ENCODE measurements around the gene NRXN3.

NRXN3 gene

GRCh38 chr14:78243187-78243586, 73.0 kb downstream of the NRXN3 start:
- no peak for DNase-seq (ENCODE audit: low read depth)

DNA sequence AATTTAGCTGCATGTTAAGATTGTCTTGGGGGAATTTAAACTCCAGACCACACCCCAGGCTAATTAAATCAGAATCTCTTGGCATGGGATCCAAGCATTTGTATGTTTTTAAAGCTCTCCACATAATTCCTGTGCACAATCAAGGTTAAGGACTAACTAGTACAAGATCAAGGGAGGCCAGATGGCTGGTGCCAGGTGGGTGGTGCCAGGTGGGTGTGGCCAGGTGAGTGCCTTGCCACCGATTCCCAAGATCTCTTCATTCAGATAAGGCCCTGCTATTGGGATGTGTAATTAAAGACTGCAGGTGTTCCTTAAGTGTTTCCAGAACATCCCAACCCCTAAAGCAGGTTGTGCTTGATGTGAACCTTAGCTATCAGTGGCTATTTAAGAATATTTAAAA, 75.1 kb downstream of the NRXN3 start:
- DNase-seq (ENCODE audit: low read depth), result no peak

- DNase-seq (ENCODE audit: low read depth), result no peak
These were observed 78.4 kb downstream of the NRXN3 start for GRCh38 chr14:78248501-78249090.

DNA sequence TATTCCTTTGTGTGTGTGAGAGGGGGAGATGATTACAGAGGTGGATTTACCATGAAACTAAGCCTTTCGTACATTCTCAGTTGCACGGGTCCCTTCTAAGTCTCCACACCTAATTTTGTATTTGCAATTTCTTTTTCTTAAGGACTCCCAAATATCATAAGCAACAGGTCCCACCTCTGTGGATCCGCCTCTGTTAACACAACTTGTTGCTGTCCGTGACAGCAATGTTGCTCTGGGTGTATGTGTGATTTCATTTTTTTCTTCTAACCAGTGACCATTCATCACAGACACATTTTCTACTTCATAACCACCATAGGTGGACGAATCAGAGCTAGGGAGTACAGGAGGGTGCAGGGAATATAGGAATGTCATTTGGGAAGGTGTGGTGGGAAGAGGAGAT, 81.1 kb downstream of the NRXN3 start:
- DNase-seq (ENCODE audit: low read depth), result no peak

DNA sequence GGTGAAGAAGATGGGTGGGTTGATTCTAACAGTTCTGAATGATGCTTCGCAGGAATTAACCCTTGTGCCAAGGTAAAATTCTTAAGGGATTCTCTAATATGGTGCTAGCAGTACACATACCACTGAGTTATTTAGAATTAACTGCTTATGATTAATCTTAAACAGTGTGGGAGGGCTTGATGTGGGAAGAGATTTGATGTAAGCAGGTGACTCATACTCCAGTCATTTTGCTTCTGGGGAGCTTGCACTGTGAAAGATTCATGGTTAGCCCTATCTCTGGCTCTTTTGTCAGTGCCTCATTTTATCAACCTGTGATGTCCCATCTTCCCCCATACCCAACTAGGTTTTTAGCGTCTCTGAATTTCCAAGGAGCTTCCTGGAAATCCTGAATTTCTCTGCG, 83.8 kb downstream of the NRXN3 start:
- DNase-seq (ENCODE audit: low read depth), result no peak

DNA sequence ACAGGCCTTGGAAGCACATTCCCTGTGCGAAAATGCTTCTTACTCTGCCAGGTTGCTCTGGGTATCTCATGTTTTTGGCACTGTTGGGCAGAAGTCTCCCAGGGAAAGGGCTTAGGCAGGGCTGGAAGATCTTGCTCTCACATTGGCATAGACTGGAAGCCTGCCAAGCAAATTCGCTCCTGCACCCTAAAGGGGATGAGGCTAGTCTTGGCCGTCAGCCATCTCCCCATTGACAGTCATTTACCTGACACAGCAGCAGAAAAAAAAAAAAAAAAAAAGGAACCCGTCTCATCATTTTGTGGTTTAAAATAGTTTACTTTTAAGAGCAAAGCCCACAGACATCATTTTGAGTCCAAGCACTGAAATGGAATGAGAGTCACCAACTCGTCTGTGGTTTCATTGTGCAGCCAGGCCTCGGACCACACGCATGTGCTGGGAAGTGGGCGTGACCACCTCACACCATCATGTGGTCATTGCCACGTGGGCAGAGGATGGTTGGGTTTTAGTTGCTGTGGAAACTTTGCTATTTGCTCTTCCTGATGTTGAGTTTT, 84.8 kb downstream of the NRXN3 start:
- DNase-seq (ENCODE audit: low read depth), result no peak

DNA sequence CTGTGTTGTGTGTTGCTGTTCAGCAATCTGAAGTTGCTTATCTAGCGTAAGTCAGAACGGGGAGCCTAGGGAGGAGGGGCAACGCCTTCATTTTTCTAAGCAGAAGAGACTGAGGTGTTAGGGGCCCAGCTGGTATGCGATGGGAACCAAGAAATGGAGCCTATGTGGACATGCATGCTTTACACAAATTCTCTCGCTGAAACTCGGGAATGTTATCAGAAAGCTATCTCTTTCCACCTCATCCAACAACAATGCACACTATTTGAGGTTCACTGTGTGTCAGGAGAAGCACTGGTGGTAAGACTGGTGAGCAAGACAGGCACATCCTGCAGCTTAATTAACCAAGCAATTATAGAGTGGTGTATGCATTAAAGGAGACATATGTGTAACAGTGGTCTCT, 89.7 kb downstream of the NRXN3 start:
- no peak for DNase-seq (ENCODE audit: low read depth)

- DNase-seq (ENCODE audit: low read depth), result no peak
These were observed 108.5 kb downstream of the NRXN3 start for GRCh38 chr14:78278464-78279250.

DNA sequence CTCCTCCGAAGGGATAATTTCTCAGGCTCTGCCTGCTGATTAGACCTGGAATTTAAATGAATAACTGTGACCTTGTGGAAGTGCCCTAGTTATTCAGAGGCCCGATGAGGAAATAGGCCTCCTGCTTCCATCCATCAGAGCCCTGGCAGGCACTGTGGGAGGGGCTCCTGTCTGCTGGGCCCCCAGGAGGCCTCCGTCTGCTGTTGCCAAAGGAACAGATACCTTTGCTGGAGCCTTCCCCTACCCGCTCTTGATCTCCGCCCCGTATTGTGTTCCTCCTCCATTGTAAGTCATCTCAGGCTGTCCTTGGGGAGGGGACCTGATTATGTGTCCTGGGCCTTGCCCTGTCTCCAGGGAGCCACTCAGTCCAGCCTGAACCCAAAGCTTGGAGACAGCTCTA, 112.3 kb downstream of the NRXN3 start:
- DNase-seq (ENCODE audit: low read depth), result no peak

- DNase-seq (ENCODE audit: low read depth), result no peak
These were observed 116.0 kb downstream of the NRXN3 start for GRCh38 chr14:78286210-78286609.

DNA sequence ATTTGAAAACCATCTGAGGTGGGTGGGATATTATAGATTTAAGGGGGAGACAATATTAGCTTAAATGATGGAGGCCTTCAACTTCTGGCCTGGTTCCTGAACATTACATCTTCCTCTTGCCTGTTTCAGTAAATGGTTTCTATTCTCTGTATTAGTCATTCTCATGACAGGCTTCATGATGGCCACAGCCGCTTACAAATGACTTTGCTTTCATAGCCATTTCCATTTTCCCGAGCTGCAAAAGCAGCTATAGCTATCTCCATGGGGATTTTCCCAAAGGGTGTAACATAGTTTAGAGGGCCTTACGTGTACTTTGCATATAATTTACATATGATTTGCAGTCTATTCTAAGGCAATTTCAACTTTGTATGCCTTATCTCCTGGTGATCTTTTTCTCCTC, 121.8 kb downstream of the NRXN3 start:
- DNase-seq (ENCODE audit: low read depth), result no peak

- DNase-seq (ENCODE audit: low read depth), result no peak
These were observed 127.7 kb downstream of the NRXN3 start for GRCh38 chr14:78297858-78298257.

DNA sequence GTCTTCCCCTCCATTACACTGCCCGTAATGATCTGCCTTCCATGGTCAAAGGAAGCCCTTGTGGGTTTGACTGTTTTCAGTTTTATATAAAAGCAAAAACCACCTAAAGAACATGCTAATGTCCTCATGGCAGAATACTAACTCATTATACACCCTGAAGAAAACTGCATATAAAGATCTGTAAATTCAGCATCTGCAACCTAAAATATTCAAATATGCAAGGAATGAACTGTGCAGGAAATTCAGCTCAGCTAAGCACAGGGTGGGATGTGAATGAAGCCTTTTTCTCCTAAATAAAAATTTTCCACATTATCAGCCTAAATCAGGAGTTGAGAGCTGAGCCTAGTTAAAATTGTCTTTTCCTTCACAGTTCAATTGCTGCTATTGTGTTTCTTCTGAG, 128.1 kb downstream of the NRXN3 start:
- no peak for DNase-seq (ENCODE audit: low read depth)

- no peak for DNase-seq (ENCODE audit: low read depth)
These were observed 132.7 kb downstream of the NRXN3 start for GRCh38 chr14:78302841-78303240.

GRCh38 chr14:78307671-78308070, 137.5 kb downstream of the NRXN3 start:
- no peak for DNase-seq (ENCODE audit: low read depth)

- no peak for DNase-seq (ENCODE audit: low read depth)
These were observed 137.9 kb downstream of the NRXN3 start for GRCh38 chr14:78308079-78308478.

GRCh38 chr14:78310272-78310671, 140.1 kb downstream of the NRXN3 start:
- DNase-seq (ENCODE audit: low read depth), result no peak

GRCh38 chr14:78313499-78313898, 143.3 kb downstream of the NRXN3 start:
- no peak for DNase-seq (ENCODE audit: low read depth)

- DNase-seq (ENCODE audit: low read depth), result no peak
These were observed 144.3 kb downstream of the NRXN3 start for GRCh38 chr14:78314484-78314883.

GRCh38 chr14:78316052-78316451, 145.9 kb downstream of the NRXN3 start:
- no peak for DNase-seq (ENCODE audit: low read depth)

DNA sequence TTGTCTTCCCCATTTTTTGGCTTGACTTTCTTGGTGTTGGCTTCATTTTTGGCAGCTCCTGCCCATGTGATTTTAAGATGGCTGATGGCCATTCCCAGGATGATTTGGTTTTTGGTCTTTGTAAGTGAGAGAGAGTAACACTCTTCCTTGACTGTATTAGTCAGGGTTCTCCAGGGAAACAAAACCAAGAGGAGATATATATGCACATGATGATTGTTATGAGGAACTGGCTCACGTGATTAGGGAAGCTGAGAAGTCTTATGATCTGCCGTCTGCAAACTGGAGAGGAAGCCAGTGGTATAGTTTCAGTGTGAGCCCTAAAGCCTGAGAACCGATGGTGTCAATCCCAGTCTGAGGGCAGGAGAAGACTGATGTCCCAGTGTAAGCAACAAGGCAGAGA, 146.6 kb downstream of the NRXN3 start:
- no peak for DNase-seq (ENCODE audit: low read depth)

DNA sequence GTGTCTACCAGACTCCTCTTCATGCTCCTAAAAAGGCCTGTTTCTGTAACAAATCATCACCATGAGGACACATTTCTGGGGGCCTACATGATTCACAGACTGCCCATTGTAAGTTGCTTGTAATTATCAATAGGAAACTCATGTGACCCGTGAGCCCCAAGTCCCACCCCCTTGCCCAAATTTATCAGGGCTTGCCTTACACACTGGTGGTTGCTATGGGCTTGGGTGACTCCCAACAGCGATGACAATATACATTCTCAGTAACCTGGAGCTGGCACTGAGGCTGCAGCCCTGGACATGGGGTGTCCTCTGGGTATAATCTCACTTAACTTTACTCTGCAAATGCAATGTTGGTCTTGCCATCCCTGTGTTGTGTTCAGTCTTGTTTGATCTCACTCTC, 149.2 kb downstream of the NRXN3 start:
- DNase-seq (ENCODE audit: low read depth), result no peak

GRCh38 chr14:78319887-78320635, 149.9 kb downstream of the NRXN3 start:
- DNase-seq (ENCODE audit: low read depth), result no peak
